Measurements from ENCODE around the gene NRF1.

NRF1 gene

GRCh38 chr7:129724796-129725195 lies 113.3 kb downstream of the NRF1 start:
- POLR2A ChIA-PET: no interaction called here
- TF ChIP-seq CTCF (IDR thresholded peaks at IDR 0.05; ENCODE audit: insufficient read depth, low read length, missing control alignments): no peak
- CTCF ChIA-PET: no interaction called here
- DNase-seq (ENCODE audit: low read depth, low spot score): no peak
- no peak overlapping the region for H3K4me3 ChIP-seq (ENCODE audit: low read depth, low read length)

DNA sequence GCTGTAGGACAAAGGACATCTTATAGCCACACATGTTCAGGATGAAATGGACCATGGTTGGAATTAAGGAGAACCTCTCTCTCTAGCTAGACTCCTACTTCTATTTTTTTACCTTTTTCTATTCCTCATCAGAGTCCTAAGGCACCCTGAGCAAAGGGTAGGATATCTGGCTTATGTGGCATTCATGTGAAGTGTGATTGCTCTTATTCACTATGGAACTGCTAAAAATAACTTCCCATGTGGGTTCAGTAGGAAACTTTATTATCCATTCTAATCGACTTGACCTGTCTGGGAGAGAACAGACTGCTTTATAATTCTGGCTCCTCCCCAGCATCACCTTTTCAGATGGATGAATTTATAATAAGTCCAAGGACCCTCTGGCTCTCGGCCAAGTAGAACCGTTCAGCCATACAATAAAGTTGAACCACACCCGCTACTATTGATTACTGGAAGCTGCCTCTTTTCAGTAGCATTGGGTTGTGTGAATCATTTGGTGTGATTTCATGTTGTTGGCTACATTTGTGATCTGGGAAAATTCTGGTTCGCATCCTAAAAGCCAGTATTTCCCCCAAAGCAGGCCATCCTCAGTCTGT lies 117.5 kb downstream of the NRF1 start:
- DNase-seq (ENCODE audit: low read depth, low spot score): no peak
- POLR2A ChIA-PET: no interaction called here
- TF ChIP-seq CTCF (IDR thresholded peaks at IDR 0.05; ENCODE audit: insufficient read depth, low read length, missing control alignments): no peak
- CTCF ChIA-PET: no interaction called here
- no peak overlapping the region for H3K4me3 ChIP-seq (ENCODE audit: low read depth, low read length)

DNA sequence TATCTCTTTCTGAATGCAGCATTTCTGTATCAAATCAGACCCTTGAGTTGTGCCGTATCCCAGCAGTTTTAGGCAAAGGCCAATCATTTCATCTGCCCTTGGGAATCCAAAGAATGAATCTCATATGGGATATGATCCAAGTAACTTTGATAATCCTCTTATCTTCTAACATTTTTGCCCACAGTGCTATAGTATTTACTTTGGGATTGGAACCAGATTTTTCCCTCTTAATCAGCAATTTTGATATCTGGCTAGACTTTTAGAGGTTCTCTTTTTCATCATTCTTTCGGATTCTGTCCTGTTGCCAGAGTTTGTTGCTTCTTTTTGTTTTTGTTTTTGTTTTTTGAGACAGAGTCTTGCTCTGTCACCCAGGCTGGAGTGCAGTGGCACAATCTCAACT lies 118.0 kb downstream of the NRF1 start:
- no peak for DNase-seq (ENCODE audit: low read depth, low spot score)
- CTCF ChIA-PET: no interaction called here
- POLR2A ChIA-PET: no interaction called here
- TF ChIP-seq CTCF (IDR thresholded peaks at IDR 0.05; ENCODE audit: insufficient read depth, low read length, missing control alignments): no peak
- H3K4me3 ChIP-seq (ENCODE audit: low read depth, low read length): no peak overlapping the region

DNA sequence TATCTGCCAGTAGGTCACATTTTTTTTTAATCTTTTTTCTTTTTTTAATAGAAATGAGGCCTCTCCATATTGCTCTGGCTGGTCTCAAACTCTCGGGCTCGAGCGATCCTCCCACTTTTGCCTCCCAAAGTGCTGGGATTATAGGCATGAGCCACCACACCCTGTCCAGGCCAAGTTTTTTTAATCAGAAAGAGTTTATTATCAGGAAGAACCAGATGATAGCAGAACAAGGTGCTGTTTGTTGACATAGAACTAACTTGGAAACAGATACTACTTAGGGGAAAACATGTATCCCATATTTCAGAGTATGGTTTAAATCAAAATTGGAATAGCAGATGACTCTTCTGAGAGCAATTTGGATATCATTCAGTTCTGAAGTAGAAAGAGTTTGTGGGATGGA lies 118.6 kb downstream of the NRF1 start:
- ChIA-PET POLR2A (no interaction called here), CTCF (no interaction called here)
- H3K4me3 ChIP-seq (ENCODE audit: low read depth, low read length): no peak overlapping the region
- no peak for TF ChIP-seq CTCF (IDR thresholded peaks at IDR 0.05; ENCODE audit: insufficient read depth, low read length, missing control alignments)
- DNase-seq (ENCODE audit: low read depth, low spot score): no peak

DNA sequence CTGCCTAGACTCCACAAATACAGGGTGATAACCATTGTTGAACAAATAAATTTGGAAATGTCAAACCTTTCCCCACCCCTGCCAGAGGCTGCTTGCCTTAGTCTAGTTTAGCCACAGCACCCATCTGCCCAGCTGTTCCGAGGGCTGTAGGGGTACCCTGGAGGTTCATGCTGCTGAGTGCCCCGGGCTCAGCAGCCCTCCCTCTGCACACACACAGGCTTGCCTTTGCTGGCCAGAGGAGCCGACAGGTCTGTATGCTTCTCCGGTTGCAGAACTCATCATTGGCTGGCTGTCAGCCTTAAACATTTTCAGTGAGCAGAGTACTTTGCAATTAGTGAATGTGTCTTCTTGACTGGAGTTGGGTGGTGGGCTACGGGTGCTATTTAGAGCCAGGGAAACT lies 122.9 kb downstream of the NRF1 start:
- no peak overlapping the region for H3K4me3 ChIP-seq (ENCODE audit: low read depth, low read length)
- no peak for DNase-seq (ENCODE audit: low read depth, low spot score)
- ChIA-PET CTCF (interaction anchor here (1.6 kb wide), 1 partner anchor 90 kb away, joined by 4 read pairs; no protein-coding TSS in a partner anchor), POLR2A (no interaction called here)
- no peak for TF ChIP-seq CTCF (IDR thresholded peaks at IDR 0.05; ENCODE audit: insufficient read depth, low read length, missing control alignments)

GRCh38 chr7:129739427-129739826 lies 127.9 kb downstream of the NRF1 start:
- CTCF ChIA-PET: no interaction called here
- TF ChIP-seq CTCF (IDR thresholded peaks at IDR 0.05; ENCODE audit: insufficient read depth, low read length, missing control alignments): no peak
- no peak for DNase-seq (ENCODE audit: low read depth, low spot score)
- H3K4me3 ChIP-seq (ENCODE audit: low read depth, low read length): no peak overlapping the region
- POLR2A ChIA-PET: no interaction called here

Data from AG04449 (cell line).